ENCODE results near the gene SUB1.
"Not testable (repeated sequence)": the region's sequence is repeated elsewhere in the genome, so short reads cannot be mapped to it uniquely, and the experiment has no call there.

Gene SUB1

DNA sequence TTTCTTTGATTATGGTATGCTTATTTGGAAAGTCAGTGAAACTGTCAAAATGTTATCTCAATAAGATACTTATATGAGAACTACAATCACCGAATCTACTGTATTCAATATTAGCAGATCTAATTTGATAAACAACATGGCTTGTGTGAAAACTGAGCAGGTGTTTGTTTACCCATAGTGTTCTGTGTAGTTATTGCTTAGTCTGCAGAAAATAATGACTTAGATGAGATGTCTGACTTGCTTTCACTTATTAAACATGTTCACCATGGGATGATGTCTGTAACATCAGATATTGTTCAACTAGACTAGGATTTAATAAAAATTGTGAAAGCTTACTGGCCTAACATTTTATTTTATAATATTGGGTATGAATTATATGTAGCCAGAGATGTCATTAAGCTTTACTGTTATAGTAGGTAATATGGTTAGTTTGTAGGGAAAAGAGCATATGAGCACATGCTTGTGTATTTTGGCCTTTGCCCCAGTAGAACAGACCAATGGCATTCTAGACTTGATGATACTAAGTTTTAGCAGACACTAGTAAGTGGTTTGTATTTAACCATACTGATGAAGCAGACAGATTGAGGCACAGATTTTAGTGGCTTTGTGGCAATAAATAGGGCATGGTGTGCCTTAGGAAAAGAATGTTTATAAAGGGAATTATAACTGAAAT is 16.4 kb downstream of the SUB1 start:
- no peak for DNase-seq

DNA sequence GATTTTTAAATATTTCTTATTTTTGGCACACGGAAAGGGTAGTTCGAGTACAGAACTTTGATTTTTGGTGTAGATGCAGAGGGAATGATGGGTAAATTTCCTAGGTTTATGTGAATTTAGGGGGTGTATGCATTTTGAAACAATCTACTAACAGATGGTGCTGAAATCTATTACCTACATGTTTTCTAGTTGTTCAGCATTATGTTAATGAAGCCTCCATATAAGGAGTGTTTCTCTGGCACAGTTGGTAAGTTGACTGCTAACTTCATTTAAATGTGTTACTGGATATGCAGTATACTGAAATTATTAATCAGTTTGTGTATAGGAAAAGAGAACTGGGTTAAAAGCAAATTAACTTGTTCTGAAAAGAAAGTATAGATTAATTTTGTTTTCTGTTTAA is 17.5 kb downstream of the SUB1 start:
- no peak for DNase-seq

- no peak for DNase-seq
These were observed 19.7 kb downstream of the SUB1 start for GRCh38 chr5:32604800-32605765.

DNA sequence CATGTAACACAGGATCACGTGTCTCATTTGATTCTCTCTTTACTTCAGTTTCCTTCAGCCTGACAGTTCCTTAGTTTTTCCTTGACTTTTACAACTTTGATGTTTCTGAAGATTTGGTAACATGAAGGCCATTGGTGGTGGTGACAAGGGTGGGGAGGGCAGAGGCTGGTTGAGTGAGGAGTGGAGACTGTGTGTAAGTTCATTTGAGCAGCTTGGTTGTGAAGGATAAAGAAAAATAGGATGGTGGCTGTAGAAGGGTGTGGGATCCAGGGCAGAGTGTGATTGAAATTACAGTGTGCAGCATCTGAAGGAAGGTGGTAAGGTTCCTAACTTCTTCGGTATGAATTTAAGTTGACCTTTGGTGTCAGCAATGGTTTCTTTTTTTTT is 20.4 kb downstream of the SUB1 start:
- DNase-seq, result no peak

DNA sequence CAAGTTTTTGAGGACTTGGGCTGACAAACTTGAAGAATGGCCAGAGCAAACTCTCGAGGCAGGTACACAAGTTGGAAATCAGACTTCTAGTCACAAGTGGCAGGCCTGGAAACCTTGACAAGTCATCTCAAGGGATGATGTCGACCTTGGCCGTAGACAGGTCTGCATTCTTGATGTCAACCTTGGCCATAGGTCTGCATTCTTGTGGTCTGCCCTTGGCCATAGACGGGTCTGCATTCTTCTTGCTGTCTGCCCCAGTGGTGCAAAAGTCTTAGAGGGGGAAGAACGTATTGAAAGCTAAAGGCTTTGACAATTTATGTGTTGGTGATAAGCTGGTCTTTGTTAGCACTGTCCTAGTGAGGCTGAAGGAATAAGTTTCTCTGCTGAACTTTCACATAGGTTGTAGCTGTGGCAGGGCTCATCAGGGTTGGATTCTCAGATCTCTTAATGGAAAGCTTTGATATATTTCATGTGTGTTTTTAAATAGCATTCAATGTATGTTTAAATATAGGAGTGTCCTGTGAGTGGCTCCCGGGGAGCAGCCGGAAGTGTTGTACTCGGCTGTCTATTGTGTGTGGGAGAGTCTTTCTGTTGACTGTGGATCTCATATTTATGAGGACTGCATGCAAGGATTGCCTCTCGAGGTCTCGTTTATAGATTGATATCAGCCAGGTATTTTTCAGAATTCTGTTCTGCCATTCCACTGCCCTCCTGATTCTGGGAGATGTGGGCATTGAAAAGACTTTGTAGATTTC is 27.0 kb downstream of the SUB1 start:
- DNase-seq, result no peak

DNA sequence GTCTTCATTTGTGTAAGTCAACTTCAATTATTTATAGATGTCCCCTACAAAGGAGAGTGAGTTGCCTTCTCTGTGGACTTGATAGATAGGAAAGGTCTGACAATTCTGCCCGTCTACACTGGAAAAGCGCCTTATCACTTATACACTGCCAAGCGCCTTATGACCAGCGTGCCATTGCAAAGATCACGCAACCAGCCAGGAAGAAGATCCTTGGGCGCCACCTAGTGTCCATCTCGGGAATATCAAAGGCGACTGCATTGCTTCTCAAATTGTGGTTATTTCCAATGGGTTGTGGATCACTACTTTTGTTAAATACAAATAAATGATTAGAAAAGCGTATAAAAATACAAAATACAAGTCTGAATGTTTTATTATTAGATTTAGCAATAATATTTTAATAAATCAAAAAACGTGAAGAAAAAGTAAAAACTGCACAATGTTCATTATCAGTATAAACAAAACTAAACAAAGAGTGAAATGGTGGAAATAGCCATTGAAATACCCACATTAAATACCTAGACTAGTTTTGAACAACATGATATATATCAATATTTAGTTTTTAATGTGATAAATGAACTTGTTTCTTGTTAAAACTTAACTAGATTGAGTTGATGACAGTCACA is 27.8 kb downstream of the SUB1 start:
- peak; percentile 80 for DNase-seq

DNA sequence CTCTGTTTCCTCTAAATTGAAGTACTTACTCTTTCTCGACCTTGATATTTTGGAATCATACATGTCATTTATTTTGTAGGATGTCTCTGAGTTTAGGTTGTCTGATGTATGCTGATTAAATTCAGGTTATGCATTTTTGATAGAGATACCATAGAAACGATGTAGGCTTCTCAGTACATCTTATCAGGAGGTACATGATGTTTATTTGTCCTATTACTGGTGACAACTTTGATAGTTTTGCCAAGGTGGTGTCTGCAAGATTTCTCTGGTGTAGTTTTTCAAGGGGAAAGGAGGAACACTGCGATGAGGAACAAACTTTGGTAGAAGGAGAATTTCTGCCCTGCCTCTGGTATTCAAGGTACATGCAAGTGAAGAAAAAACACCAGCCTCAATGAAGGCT is 29.9 kb downstream of the SUB1 start:
- no peak for DNase-seq

GRCh38 chr5:32618962-32619361 is 33.6 kb downstream of the SUB1 start:
- DNase-seq, result no peak

DNA sequence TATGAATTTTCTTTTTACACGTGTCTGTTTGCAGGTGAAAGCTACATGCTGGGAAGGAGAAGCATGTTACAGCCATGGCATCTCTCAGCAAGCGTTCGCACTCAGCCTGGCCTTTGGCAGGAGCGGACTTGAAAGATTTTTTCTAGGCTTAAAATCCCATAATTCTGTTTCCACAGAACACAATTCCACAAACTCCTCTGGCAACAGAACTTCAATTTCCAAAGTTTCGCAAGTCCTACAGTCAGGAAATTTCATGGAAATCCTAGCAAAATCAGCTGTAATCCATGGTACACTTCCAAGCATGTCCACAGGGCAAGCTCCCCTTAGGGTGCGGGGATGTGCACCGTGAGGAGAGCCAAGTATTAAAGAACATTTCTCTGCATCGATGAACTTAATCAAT is 35.9 kb downstream of the SUB1 start:
- no peak for DNase-seq

GRCh38 chr5:32625106-32625505 is 39.7 kb downstream of the SUB1 start:
- DNase-seq, result no peak

DNA sequence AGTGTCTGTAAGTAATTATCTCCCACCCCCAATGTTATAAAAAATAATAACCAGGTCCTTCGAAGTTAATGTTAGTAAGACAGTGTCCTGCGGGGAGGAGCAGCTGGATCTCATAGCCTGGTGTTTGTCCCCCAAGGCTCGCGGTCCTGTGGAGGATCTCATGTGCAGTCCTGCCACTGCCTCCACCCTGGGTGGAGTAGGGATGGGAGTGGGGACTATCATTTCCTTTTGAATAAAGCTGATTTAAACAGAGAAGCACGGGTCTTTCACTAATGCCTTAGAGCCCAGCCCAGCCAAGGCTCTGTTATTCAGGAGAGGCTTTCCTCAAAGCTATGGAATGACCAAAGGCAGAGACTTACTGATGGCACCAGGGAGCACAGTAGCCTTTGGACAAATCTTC is 40.2 kb downstream of the SUB1 start:
- no peak for DNase-seq

DNA sequence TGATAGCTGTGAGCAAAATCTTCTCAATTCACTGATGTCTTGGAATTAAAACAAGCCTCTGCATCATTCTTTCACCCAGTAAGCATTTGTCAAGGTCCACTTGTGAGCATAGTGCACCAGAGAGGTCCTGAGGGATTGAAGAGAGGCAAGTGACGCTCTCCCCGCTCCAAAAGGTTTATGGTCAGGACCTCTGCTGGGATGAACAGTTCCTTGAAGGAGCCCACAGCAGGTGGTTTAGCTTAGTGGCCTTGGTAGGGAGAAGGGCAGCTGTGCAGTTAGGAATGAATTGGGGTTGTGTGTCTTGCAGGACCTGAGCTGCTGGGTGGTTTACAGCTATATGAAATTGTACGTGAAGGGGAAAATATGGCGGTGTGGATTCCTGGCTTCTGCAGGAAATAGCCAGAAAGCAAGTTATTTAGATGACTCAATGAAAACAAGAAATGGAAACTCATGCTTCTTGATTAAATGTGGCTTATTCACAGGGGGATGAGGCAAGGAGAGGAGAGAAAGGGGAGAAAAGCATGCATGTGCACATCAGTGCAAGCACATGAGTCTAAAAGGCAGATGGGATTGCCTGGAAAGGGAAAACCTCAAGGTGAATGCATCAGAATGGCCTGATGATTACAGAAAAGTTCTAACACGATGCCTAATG is 42.0 kb downstream of the SUB1 start:
- no peak for DNase-seq

GRCh38 chr5:32628049-32628844 is 42.9 kb downstream of the SUB1 start:
- no peak for DNase-seq

- no peak for DNase-seq
These were observed 45.6 kb downstream of the SUB1 start for GRCh38 chr5:32630867-32631491.

DNA sequence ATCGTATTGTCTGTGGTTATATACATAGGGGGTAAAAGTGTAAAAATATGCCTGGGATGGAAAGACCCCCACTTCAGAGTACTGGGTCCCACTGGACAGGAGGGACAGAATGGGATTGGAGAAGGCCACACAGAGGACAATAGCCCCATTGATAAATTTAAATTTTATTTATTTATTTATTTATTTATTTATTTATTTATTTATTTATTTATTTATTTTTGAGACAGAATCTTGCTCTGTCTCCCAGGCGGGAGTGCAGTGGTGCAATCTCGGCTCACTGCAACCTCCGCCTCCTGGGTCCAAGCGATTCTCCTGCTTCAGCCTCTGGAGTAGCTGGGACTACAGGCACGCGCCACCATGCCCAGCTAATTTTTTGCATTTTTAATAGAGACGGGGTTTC is 47.7 kb downstream of the SUB1 start:
- not testable (repeated sequence) for DNase-seq

GRCh38 chr5:32638309-32638708 is 53.0 kb downstream of the SUB1 start:
- no peak for DNase-seq

DNA sequence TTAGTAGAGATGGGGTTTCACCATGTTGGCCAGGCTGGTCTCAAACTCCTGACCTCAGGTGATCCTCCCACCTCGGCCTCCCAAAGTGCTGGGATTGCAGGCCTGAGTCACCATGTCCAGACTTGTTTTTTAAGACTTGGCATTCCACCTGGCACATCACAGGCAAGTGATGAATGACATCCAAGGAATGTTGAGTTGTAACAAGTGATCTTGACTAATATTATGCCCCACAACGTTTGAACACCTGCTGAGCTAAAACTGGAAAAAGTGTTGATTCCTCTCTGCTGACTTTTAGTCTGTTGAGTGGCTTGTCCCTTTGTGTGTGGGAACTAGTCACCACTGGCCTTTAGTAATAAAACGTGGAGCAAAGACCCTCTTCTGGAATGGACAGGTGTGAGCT is 54.6 kb downstream of the SUB1 start:
- DNase-seq, result no peak

GRCh38 chr5:32642276-32643002 is 57.1 kb downstream of the SUB1 start:
- DNase-seq, result no peak

DNA sequence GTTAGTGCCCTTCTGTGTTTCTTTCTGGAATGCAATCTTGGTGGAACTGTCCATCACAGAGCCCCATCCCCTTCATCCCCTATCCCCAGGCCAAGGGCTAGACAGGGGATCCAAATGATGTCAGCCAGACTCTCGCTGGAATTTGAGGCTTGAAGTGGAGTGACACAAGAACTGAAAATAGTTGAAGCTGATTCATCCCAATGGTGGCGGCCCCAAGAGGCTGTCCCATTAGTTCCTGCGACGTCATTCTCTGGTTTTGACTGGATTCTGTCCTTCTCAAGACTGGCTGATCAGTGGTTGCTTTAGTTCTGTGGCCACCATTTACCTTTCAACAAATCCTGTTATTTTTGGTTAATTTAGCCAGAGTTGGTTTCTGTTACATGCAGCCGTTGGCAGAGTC is 59.9 kb downstream of the SUB1 start:
- no peak for DNase-seq
